ENCODE measurements around the gene SLC24A1. TPM values are rescaled to one million over a fixed set of nuclear protein-coding genes. Genes with fewer than 3 reads are reported as not detected.

The SLC24A1 gene
- polyA plus RNA-seq, 1 donor (not counting 4 experiments of a cell fraction or from before 2014, with no cell fraction given) = 4.0 TPM

- Histone ChIP-seq H2AFZ (ENCODE audit: control insufficient read depth, low read length) (no peak overlapping the region), H3K9me1 (ENCODE audit: control insufficient read depth, extremely low read depth, insufficient read depth, low read length) (no peaks in the 10 kb centered on the region), H3K4me1 (ENCODE audit: control insufficient read depth, extremely low read depth, insufficient read depth, low read length) (peaks cover 10% of the 10 kb centered on the region), H4K20me1 (ENCODE audit: control insufficient read depth, extremely low read depth, insufficient read depth, low read length) (no peaks in the 10 kb centered on the region), H3K27me3 (ENCODE audit: control insufficient read depth, extremely low read depth, insufficient read depth, low read length) (no peaks in the 10 kb centered on the region), H3K9ac (ENCODE audit: control insufficient read depth, extremely low read depth, insufficient read depth, low read length) (no peak overlapping the region), H3K4me3 (ENCODE audit: control insufficient read depth in 2 of 3, extremely low read depth in 1 of 3, insufficient read depth in 2 of 3, low read depth in 1 of 3, low read length in 3 of 3) (no peak overlapping the region), H3K36me3 (ENCODE audit: control insufficient read depth in 2 of 2, extremely low read depth in 1 of 2, insufficient read depth in 2 of 2, low read length in 2 of 2) (peaks cover 10 to 33% of the 10 kb centered on the region in 2 experiments), H3K79me2 (ENCODE audit: control insufficient read depth, insufficient read depth, low read length) (no peaks in the 10 kb centered on the region), H3K9me3 (ENCODE audit: control insufficient read depth, low read depth, low read length) (no peaks in the 10 kb centered on the region), H3K27ac (ENCODE audit: control insufficient read depth, insufficient read depth, low read length) (no peak overlapping the region), H3K4me2 (ENCODE audit: control insufficient read depth, extremely low read depth, insufficient read depth, low read depth, low read length) (no peak overlapping the region)
- FAIRE-seq = no peak
- dilution Hi-C loops (cut with MboI; ENCODE audit: extremely low pct_ligation_motif_present, low sequenced_read_pairs) = no loop called here
- TF ChIP-seq EZH2 (IDR thresholded peaks at IDR 0.05; ENCODE audit: low read length) = no peak
- TF ChIP-seq CTCF (optimal IDR thresholded peaks at IDR 0.05 in 1 of 3, IDR thresholded peaks at IDR 0.05 in 1 of 3, conservative IDR thresholded peaks at IDR 0.05 in 1 of 3; ENCODE audit: extremely low read depth in 1 of 3, insufficient read depth in 2 of 3, low read length in 3 of 3) = no peak
- no peak for DNase-seq (ENCODE audit: low read depth, low spot score)
Measured at GRCh38 chr15:65576664-65577063, 45.1 kb upstream of the SLC24A1 start.

- Histone ChIP-seq H4K20me1 (ENCODE audit: control insufficient read depth, extremely low read depth, insufficient read depth, low read length) (no peaks in the 10 kb centered on the region), H3K79me2 (ENCODE audit: control insufficient read depth, insufficient read depth, low read length) (no peaks in the 10 kb centered on the region), H3K9me3 (ENCODE audit: control insufficient read depth, low read depth, low read length) (no peaks in the 10 kb centered on the region), H3K4me2 (ENCODE audit: control insufficient read depth, extremely low read depth, insufficient read depth, low read depth, low read length) (no peak overlapping the region), H3K27ac (ENCODE audit: control insufficient read depth, insufficient read depth, low read length) (no peak overlapping the region), H3K9me1 (ENCODE audit: control insufficient read depth, extremely low read depth, insufficient read depth, low read length) (no peaks in the 10 kb centered on the region), H3K9ac (ENCODE audit: control insufficient read depth, extremely low read depth, insufficient read depth, low read length) (no peak overlapping the region), H2AFZ (ENCODE audit: control insufficient read depth, low read length) (no peak overlapping the region), H3K27me3 (ENCODE audit: control insufficient read depth, extremely low read depth, insufficient read depth, low read length) (no peaks in the 10 kb centered on the region), H3K4me3 (ENCODE audit: control insufficient read depth in 2 of 3, extremely low read depth in 1 of 3, insufficient read depth in 2 of 3, low read depth in 1 of 3, low read length in 3 of 3) (no peak overlapping the region), H3K4me1 (ENCODE audit: control insufficient read depth, extremely low read depth, insufficient read depth, low read length) (peaks cover 10% of the 10 kb centered on the region), H3K36me3 (ENCODE audit: control insufficient read depth in 2 of 2, extremely low read depth in 1 of 2, insufficient read depth in 2 of 2, low read length in 2 of 2) (peaks cover 9 to 38% of the 10 kb centered on the region in 2 experiments)
- FAIRE-seq (no peak), DNase-seq (ENCODE audit: low read depth, low spot score) (no peak)
- dilution Hi-C loops (cut with MboI; ENCODE audit: extremely low pct_ligation_motif_present, low sequenced_read_pairs) = no loop called here
- no peak for TF ChIP-seq CTCF (optimal IDR thresholded peaks at IDR 0.05 in 1 of 3, IDR thresholded peaks at IDR 0.05 in 1 of 3, conservative IDR thresholded peaks at IDR 0.05 in 1 of 3; ENCODE audit: extremely low read depth in 1 of 3, insufficient read depth in 2 of 3, low read length in 3 of 3)
- no peak for TF ChIP-seq EZH2 (IDR thresholded peaks at IDR 0.05; ENCODE audit: low read length)
Measured at GRCh38 chr15:65577129-65577996, 44.4 kb upstream of the SLC24A1 start.

All from keratinocyte (primary cell).